ENCODE data around the gene MRPL50. TPM values are rescaled to one million over a fixed set of nuclear protein-coding genes. Genes with fewer than 3 reads are reported as not detected.

Gene MRPL50
- polyA plus RNA-seq, 1 experiment = 3.9 TPM

- ChIA-PET CTCF (interaction anchor here (1.1 to 2.6 kb wide), 3 partner anchors 16 to 58 kb away, joined by 4 to 9 read pairs (median 6); no protein-coding TSS in a partner anchor), POLR2A (no interaction called here)
- DNase-seq (ENCODE audit: low read depth) = no peak
- TF ChIP-seq CTCF (IDR thresholded peaks at IDR 0.05; ENCODE audit: insufficient read depth, low read depth, low read length) = no peak
- no peak overlapping the region for H3K4me3 ChIP-seq (ENCODE audit: low read depth, low read length)
- H3K27me3 ChIP-seq (ENCODE audit: control insufficient read depth, insufficient read depth, low read length) = no peaks in the 10 kb centered on the region
- no peaks in the 10 kb centered on the region for H3K36me3 ChIP-seq (ENCODE audit: control insufficient read depth, insufficient read depth, low read length)
Measured at GRCh38 chr9:101369884-101370531, 28.4 kb downstream of the MRPL50 start.

DNA sequence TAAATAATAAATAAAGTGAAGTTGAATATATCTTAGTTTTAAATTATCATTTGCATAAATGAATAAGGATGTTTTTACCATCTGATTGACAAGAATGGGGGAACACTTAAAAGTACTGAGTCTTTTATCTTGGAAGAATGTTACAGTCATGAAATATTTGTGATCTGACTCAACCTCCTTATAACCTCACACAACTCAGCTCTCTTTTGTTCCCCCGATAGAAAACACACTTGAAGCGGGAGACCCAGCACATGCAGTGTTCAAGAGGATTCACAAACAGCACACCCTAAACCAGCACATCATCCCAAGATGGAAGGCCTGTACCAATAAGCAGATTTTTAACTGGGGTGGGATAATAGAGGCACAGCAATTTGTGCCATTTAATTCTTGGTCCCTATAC lies 29.1 kb downstream of the MRPL50 start:
- POLR2A ChIA-PET = no interaction called here
- TF ChIP-seq CTCF (IDR thresholded peaks at IDR 0.05; ENCODE audit: insufficient read depth, low read depth, low read length) = no peak
- DNase-seq (ENCODE audit: low read depth) = no peak
- H3K36me3 ChIP-seq (ENCODE audit: control insufficient read depth, insufficient read depth, low read length) = no peaks in the 10 kb centered on the region
- no peak overlapping the region for H3K4me3 ChIP-seq (ENCODE audit: low read depth, low read length)
- CTCF ChIA-PET = interaction anchor here (1.7 to 2.6 kb wide), 2 partner anchors 17 to 19 kb away, joined by 4 to 9 read pairs; no protein-coding TSS in a partner anchor
- no peaks in the 10 kb centered on the region for H3K27me3 ChIP-seq (ENCODE audit: control insufficient read depth, insufficient read depth, low read length)

- H3K27me3 ChIP-seq (ENCODE audit: control insufficient read depth, insufficient read depth, low read length) = no peaks in the 10 kb centered on the region
- no peak overlapping the region for H3K4me3 ChIP-seq (ENCODE audit: low read depth, low read length)
- TF ChIP-seq CTCF (IDR thresholded peaks at IDR 0.05; ENCODE audit: insufficient read depth, low read depth, low read length) = no peak
- no peaks in the 10 kb centered on the region for H3K36me3 ChIP-seq (ENCODE audit: control insufficient read depth, insufficient read depth, low read length)
- ChIA-PET CTCF (interaction anchor here (0.6 to 1.4 kb wide), 2 partner anchors 16 to 21 kb away, joined by 3 to 4 read pairs; no protein-coding TSS in a partner anchor), POLR2A (no interaction called here)
- DNase-seq (ENCODE audit: low read depth) = no peak
Measured at GRCh38 chr9:101367323-101367722, 31.1 kb downstream of the MRPL50 start.

GRCh38 chr9:101366038-101366756 lies 32.2 kb downstream of the MRPL50 start:
- peak; percentile 7 for DNase-seq (ENCODE audit: low read depth)
- Histone ChIP-seq H3K27me3 (ENCODE audit: control insufficient read depth, insufficient read depth, low read length) (no peaks in the 10 kb centered on the region), H3K36me3 (ENCODE audit: control insufficient read depth, insufficient read depth, low read length) (no peaks in the 10 kb centered on the region), H3K4me3 (ENCODE audit: low read depth, low read length) (no peak overlapping the region)
- ChIA-PET CTCF (interaction anchor here (1.4 kb wide), 1 partner anchor 22 kb away, joined by 3 read pairs; no protein-coding TSS in a partner anchor), POLR2A (no interaction called here)
- TF ChIP-seq CTCF (IDR thresholded peaks at IDR 0.05; ENCODE audit: insufficient read depth, low read depth, low read length) = no peak

DNA sequence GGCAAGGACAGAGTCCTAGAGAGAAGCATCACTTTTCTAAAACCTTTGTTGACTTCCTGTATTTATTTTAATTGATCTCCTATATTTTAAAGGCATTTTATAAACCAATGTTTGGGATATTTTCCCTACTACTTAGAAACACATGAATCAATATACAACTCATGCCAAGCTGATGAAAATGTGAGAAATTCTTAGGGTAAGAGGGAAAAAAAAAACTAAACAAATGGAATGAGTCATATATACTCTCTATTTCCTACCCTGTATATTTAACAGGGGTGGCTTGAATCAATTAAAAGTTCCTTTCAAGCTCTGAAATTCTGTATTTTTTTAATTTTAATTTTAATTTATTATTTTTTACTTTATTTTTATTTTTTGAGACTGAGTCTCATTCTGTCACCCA lies 33.2 kb downstream of the MRPL50 start:
- CTCF ChIA-PET = interaction anchor here (0.6 kb wide), 1 partner anchor 54 kb away, joined by 3 read pairs; no protein-coding TSS in a partner anchor
- peak; percentile 4 for DNase-seq (ENCODE audit: low read depth)

More for the DNA sequence above, 33.2 kb downstream of the MRPL50 start:
- POLR2A ChIA-PET = no interaction called here
- no peak for TF ChIP-seq CTCF (IDR thresholded peaks at IDR 0.05; ENCODE audit: insufficient read depth, low read depth, low read length)
- Histone ChIP-seq H3K27me3 (ENCODE audit: control insufficient read depth, insufficient read depth, low read length) (no peaks in the 10 kb centered on the region), H3K4me3 (ENCODE audit: low read depth, low read length) (no peak overlapping the region), H3K36me3 (ENCODE audit: control insufficient read depth, insufficient read depth, low read length) (no peaks in the 10 kb centered on the region)

Data from BJ (cell line).